Inferior parietal cortex (tissue), 1 donor: ENCODE data around the gene STXBP6.
"Not testable (repeated sequence)": the region's sequence is repeated elsewhere in the genome, so short reads cannot be mapped to it uniquely, and the experiment has no call there.

Experiments
- DNase-seq: peaks from one replicate; pipeline ENCODE4 v3.0.0-alpha.2; 2016; ENCODE audit errors: extremely low spot score

The STXBP6 gene

GRCh38 chr14:24858052-24858451 lies 191.9 kb downstream of the STXBP6 start:
- DNase-seq, result no peak

DNA sequence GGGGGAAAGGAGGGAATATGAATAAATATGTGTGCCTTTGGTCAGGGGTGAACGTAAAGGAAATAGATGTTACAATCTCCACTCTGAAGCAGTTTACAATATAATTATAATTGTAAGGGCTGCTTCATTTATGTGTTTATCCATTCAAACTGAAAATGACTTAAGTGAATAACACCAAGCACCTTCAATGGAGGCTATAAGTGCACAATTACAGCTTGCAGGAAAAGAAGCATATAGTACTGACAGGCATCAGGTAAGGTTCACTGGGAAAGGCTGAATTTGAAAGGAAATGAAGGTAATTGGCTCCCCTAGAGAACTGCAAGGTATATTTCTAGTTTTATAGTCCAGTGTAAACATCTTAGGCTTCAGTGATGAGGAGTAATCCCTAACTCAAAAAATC lies 192.7 kb downstream of the STXBP6 start:
- DNase-seq, result no peak

- no peak for DNase-seq
These were observed 196.5 kb downstream of the STXBP6 start for GRCh38 chr14:24853446-24853845.

DNA sequence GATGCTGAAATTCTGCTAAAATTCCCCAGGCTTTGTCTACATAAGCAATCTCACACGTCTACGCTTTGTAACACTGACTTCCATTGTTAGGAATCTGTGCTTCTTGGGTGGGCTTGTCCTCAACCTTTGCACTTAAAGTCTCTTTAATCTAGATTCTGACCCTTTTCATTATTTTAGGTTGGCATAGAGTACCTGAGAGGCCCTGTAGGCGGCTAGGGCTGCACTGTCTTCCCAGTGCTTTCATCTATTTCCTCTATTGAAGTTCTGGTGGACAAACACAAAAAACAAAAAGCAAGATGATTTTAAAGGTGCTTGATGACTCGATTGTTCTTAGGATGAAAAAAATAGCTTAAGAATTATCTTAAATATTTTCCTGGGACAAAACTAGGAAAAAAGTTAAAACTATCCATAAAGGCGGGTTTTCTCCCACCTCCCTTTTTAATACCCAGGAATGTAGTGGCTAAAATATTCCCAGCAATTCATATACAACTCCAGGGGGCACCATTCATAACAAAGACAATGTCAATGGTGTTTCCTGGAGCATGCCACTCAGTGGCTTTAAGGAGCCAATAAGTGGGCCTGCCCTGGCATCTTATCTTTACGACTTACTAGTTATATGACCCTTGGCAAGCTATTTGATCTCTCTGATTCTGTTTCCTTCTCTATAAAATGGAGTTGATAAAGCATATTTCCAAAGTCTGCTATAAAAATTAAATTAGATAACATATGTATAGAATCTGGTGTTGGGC lies 197.5 kb downstream of the STXBP6 start:
- no peak for DNase-seq

- DNase-seq, result no peak
These were observed 198.1 kb downstream of the STXBP6 start for GRCh38 chr14:24851837-24852236.

- DNase-seq, result no peak
These were observed 198.5 kb downstream of the STXBP6 start for GRCh38 chr14:24851406-24851805.

DNA sequence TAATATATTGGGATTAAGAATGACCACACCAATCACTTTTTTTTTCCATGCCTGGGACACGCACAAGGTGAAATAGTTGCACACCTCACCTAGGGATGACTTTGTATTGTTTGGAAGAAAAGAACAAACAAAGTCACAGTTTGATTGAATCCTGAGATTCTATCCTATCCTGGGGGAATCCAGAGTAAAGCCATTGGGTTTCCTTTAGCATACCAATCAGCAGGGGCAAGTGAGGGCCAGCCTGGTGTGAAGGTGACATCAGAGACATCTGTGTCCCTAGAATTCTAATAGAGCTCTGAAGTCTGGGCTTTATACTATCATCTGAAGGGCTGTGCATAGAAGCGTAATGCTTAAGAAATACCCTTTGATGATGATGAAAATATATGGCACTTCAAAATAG lies 199.9 kb downstream of the STXBP6 start:
- no peak for DNase-seq

DNA sequence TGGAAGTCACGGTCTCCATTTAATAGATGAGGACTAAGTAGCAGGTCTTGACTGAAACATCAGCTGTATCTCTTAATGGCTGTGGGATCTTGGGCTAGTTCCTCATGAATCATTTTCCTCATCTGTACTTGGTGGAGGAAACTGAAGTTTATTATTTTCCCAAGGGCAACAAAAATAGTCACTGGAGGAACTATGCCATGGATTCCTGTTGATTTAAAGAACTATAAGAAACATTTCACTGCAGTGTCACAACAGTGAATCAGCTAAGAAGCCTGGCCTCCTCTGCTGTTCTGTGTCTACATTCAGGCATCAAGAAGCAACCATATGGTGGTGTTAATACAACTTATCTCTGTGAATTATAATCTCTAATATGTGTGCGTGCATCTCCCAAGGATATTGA lies 200.5 kb downstream of the STXBP6 start:
- DNase-seq, result no peak

- peak; percentile 69 for DNase-seq
These were observed 201.7 kb downstream of the STXBP6 start for GRCh38 chr14:24848102-24848790.

- no peak for DNase-seq
These were observed 202.3 kb downstream of the STXBP6 start for GRCh38 chr14:24847568-24848095.

GRCh38 chr14:24846261-24846660 lies 203.7 kb downstream of the STXBP6 start:
- no peak for DNase-seq

DNA sequence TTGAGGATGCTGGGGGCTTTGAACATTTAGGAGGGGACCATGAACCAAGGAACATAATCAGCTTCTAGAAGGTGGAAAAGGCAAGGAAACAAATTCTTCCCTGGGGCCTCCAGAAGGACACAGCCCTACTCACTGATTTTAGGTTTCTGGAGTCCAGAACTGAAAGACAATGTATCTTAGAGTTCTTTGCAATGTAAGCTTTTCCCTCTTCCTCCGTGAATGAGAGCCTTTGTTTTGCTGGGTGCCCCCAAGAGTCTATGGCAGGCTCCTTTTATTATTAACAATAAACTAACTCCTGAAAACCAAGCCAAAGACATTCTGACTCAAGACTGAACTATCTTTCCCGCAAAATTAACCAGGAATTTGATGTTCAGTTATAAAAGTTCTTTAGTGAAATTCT lies 204.1 kb downstream of the STXBP6 start:
- no peak for DNase-seq

DNA sequence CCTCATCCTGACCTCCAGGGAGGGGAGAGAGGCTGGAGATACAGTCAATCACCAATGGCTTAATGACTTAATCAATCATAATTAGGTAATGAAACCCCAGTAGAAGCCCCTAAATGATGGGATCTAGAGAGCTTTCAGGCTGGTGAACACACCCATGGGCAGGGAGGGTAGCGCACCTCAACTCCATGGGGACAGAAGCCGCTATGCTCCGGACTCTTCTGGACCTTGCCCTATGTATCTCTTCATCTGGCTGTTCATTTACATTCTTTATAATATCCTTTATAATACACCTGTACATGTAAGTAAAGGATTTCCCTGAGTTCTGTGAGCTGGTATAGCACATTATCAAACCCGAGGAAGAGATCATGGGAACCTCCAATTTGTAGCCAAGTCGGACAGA lies 205.9 kb downstream of the STXBP6 start:
- DNase-seq, result no peak

- DNase-seq, result no peak
These were observed 206.5 kb downstream of the STXBP6 start for GRCh38 chr14:24843494-24843893.

GRCh38 chr14:24840204-24840893 lies 209.6 kb downstream of the STXBP6 start:
- DNase-seq, result no peak

- no peak for DNase-seq
These were observed 210.2 kb downstream of the STXBP6 start for GRCh38 chr14:24839617-24840203.

DNA sequence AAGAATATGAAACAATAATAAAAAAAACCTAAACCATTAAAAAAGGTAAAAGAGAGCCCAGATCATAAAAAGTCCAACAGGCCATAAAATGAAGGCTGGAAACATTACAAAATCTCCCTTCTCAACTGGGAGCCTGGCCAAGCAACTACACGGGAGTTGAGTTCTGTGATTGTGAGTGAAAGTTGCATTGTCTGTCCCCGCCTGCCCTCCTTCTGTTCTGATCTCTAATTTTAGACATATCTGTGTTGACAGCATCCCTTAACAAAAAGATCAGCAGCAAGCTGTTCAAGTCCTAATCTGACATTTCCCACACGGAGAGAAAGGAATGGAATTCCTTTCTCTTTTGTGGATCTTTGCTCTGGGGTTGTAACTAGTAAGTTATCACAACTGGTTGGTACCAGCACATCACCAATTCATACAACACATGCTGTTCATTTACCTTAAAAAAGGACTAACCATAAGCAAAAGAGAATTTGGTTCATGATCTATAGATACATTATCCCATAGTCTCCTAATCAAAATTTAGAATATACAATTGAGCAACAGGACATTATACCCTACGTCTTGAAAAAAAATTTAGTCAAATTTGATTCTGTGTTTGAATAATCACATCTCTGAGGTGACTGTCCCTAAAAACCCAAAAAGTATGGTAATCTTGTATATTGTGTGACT lies 210.9 kb downstream of the STXBP6 start:
- peak; percentile 27 for DNase-seq

DNA sequence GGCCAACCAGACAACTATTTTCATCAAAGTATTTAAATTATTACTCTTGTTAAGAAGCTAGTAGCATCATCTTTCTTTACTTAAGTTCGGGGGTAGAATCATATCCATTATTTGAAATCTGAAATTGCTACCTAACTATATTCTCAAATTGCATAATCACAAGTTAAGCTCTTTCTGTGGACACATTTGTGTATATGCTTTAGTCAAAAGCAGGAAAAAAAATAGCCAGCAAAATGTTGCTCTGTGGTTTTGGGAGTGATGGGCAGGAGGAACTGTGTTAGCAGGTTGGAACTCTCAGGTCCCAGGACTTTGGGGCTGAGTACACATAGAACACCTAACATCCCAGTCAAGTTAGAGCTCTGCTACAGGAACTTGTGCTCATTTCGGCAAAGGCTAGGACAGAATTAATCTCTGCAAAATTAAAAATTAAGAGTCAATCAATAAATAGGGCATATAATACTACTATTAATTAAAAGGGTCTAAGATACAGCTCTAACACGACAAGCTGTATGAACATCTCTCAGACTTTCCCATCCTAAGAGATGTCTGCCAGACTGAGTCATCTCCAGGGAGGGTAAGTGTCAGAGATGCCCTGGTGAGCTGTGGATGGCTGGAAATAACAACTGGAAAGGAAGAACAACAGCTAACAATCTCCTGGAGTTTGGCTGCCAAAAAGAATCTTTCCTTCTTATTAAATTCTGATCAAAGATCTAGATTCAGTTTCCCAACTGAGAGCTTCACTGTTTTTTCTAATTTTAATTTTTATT lies 212.5 kb downstream of the STXBP6 start:
- no peak for DNase-seq

DNA sequence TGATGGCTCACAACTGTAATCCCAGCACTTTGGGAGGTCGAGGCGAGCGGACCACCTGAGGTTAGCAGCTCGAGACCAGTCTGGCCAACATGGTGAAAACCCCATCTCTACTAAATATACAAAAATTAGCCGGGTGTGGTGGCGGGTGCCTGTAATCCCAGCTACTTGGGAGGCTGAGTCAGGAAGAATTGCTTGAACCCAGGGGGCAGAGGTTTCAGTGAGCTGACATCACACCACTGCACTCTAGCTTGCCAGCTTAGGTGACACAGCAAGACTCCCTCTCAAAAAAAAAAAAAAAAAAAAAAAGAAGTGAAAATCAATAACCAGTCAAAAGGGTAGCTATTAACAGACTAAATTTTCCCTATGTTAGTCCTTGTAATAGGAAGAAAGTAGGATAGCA lies 213.6 kb downstream of the STXBP6 start:
- DNase-seq, result not testable (repeated sequence)

DNA sequence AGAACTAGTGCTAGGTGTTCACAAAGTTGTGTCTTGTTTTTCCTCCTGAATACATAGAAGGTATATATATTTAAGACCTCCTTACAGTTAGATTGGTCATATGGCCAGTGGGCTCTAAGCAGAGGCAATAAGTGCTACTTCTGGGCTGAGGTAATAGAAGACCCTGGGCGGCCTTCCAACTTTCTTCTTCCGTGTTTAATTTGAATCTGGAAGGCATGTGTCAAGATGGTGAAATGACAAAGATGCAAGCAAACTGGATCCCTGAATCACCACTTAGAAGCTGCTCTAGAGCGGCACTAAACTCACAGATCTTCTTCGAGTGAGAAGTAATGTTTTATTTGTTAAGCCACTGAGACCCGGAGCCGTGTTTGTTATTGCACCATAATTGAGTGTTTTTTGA lies 215.0 kb downstream of the STXBP6 start:
- no peak for DNase-seq

- no peak for DNase-seq
These were observed 216.6 kb downstream of the STXBP6 start for GRCh38 chr14:24833385-24833784.
